ENCODE measurements around the gene AWAT2. TPM values are rescaled to one million over a fixed set of nuclear protein-coding genes. Genes with fewer than 3 reads are reported as not detected.
A peak's percentile ranks its signal among the peaks of the same experiment; 100 is the strongest.

Gene AWAT2
- total RNA-seq, 1 donor from 2014 or later: 0.26 TPM

DNA sequence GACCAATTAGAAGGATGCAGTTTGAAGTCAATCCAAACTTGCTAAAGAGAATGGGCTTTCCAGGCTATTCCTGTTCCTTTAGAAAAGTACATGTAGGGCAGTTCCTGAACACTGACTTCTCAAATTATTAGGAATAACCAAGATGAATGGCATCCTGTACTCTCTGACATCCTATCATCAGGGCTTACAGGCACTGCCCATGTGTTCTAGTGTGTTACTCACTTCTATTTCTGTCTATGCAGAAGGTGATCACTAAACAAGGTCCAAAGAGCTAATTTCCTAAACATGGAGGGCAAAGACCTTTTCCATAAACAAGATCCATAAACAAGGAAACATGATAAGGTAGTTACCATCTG, 53.6 kb downstream of the AWAT2 start:
- Histone ChIP-seq H3K4me1 (no peaks in the 10 kb centered on the region), H3K4me3 (no peak overlapping the region), H3K36me3 (no peaks in the 10 kb centered on the region), H3K9me3 (no peaks in the 10 kb centered on the region), H3K27me3 (no peaks in the 10 kb centered on the region), H3K27ac (no peak overlapping the region)
- DNase-seq (no peak), ATAC-seq (no peak)
- TF ChIP-seq, protein P1, sequence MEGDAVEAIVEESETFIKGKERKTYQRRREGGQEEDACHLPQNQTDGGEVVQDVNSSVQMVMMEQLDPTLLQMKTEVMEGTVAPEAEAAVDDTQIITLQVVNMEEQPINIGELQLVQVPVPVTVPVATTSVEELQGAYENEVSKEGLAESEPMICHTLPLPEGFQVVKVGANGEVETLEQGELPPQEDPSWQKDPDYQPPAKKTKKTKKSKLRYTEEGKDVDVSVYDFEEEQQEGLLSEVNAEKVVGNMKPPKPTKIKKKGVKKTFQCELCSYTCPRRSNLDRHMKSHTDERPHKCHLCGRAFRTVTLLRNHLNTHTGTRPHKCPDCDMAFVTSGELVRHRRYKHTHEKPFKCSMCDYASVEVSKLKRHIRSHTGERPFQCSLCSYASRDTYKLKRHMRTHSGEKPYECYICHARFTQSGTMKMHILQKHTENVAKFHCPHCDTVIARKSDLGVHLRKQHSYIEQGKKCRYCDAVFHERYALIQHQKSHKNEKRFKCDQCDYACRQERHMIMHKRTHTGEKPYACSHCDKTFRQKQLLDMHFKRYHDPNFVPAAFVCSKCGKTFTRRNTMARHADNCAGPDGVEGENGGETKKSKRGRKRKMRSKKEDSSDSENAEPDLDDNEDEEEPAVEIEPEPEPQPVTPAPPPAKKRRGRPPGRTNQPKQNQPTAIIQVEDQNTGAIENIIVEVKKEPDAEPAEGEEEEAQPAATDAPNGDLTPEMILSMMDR (IDR thresholded peaks at IDR 0.05): no peak
- intact Hi-C loops (cut with DNase I): no loop called here

DNA sequence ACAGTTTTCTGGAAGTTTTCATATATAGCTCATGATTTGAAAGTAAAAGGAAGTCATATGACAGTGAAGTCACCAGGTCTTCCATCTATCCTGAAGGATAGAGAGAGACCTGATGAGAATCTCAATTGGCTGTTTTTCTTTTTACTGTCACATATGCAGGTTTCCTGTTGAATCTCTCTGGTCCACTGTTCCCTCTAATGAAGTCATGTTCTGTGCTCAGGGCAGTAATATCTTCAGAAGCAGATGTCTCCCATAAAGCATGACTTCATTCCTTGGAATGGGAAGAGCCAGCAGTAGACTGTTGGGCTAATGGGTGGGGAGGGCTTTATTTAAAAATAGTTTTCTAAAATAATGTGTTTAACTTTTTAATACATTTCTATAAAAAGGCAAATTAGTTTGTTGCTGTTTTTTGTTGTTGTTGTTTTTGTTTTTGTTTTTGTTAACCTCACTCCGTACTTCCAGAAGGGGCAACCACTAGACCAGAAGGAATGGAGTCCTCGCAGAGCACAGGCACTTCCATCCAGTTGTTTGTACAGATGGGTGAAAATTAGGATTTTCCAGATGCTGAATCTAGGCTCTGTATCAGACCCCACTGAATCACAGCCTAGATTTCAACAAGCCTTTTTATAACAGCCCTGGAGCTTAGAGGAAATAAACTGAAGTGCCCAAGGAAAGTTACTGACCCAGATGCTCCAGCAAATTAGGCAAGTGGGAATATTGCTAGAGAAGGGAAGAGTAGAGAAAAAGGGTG, 54.2 kb downstream of the AWAT2 start:
- Histone ChIP-seq H3K36me3 (no peaks in the 10 kb centered on the region), H3K27ac (no peak overlapping the region)
- intact Hi-C loops (cut with DNase I): no loop called here

DNA sequence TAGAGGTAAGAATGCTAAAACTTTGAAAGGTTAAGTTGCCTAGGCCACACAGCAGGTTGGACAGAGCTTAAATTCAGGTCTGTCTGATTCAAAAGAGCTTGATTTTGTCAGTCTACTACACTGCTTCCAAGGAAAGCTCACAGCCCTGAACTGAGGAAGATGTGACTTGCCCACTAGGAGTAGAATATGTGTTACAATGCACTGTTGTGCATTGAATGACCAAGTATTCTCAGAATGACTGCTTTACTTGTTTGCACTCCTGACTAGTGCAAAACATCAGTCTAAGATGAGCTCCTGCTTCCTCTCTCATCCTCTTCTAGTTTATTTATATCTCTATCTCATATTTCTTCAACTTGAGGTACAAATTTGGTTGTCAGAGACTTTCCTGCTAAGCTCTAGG, 56.2 kb downstream of the AWAT2 start:
- TF ChIP-seq, protein P1 (IDR thresholded peaks at IDR 0.05): no peak
- no peaks in the 10 kb centered on the region for H3K9me3 ChIP-seq
- no peaks in the 10 kb centered on the region for H3K27me3 ChIP-seq
- DNase-seq: no peak
- ATAC-seq: no peak
- intact Hi-C loops (cut with DNase I): no loop called here
- no peak overlapping the region for H3K27ac ChIP-seq
- H3K36me3 ChIP-seq: no peaks in the 10 kb centered on the region
- H3K4me3 ChIP-seq: no peak overlapping the region
- H3K4me1 ChIP-seq: no peaks in the 10 kb centered on the region

More for the DNA sequence above, 54.2 kb downstream of the AWAT2 start:
- TF ChIP-seq, protein P1 (IDR thresholded peaks at IDR 0.05): no peak
- no peak overlapping the region for H3K4me3 ChIP-seq
- no peaks in the 10 kb centered on the region for H3K4me1 ChIP-seq
- DNase-seq: no peak
- H3K27me3 ChIP-seq: no peaks in the 10 kb centered on the region
- H3K9me3 ChIP-seq: no peaks in the 10 kb centered on the region
- ATAC-seq: no peak

DNA sequence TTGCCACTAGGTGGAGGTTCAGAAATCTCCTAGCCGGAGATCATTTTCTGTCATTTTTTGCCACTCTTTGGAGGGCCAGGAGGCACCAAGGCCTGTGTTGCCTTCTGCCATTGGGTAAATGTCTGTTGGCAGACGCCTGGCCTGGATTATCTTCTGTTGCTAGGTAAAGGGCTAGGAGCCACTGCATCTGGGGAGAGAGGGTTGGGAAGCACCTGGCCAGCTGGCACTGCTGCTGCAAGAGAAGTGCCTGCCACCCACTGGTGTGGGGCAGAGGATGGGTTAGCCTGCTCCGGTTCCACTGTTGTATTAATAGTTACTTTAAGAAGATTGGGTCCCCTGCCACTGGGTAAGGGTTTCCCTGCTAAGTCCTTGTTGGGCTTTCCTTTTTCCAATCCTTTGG, 58.1 kb downstream of the AWAT2 start:
- Histone ChIP-seq H3K36me3 (no peaks in the 10 kb centered on the region), H3K4me3 (no peak overlapping the region), H3K4me1 (no peaks in the 10 kb centered on the region), H3K27ac (no peak overlapping the region), H3K27me3 (no peaks in the 10 kb centered on the region), H3K9me3 (no peaks in the 10 kb centered on the region)
- intact Hi-C loops (cut with DNase I): no loop called here
- TF ChIP-seq, protein P1 (IDR thresholded peaks at IDR 0.05): no peak
- no peak for ATAC-seq
- no peak for DNase-seq

Small RNA genes lying within 50 kb of the gene (microRNA-seq; reads per million reads assigned to microRNA genes)
- gene MIR676 (ENCODE audit: borderline microRNAs expressed): 4.1 reads per million, percentile 26 among the genes with 10 or more reads in this experiment

Other genes with a start within 250 kb of the AWAT2 start
- not detected for gene OTUD6A, start 12.5 kb upstream of the AWAT2 start, total RNA-seq
- 51.7 TPM for gene IGBP1, start 83.5 kb upstream of the AWAT2 start, total RNA-seq
- not detected for gene DGAT2L6, start 127.5 kb upstream of the AWAT2 start, total RNA-seq
- not detected for gene AWAT1, start 184.7 kb upstream of the AWAT2 start, total RNA-seq
- gene P2RY4, start 210.3 kb upstream of the AWAT2 start, total RNA-seq: 0.23 TPM
- gene ARR3, start 218.4 kb upstream of the AWAT2 start, total RNA-seq: not detected
- not detected for gene RAB41, start 232.2 kb upstream of the AWAT2 start, total RNA-seq
- 23.6 TPM for gene PDZD11, start 240.0 kb upstream of the AWAT2 start, total RNA-seq
- gene KIF4A, start 240.2 kb upstream of the AWAT2 start, total RNA-seq: 0.75 TPM

All from upper lobe of right lung (tissue), 1 donor.